Adrenal gland (tissue), 5 donors: ENCODE data around the gene NR3C1.

Source experiments
- POLR2A ChIP-seq, 2 donors: fragments of 450-650 bp; IDR thresholded peaks; one replicate each; pipeline ENCODE4 v1.6.1; 2017; ENCODE audit warnings: antibody characterized with exemption in 2 of 2, mild to moderate bottlenecking in 2 of 2, moderate library complexity in 1 of 2
- TF ChIP-seq, protein P1 (sequence below), 6 experiments: fragments of 450-650 bp in 4 of 6; fragments of 200-600 bp in 2 of 6; sonication (generic) in 1 of 6; IDR thresholded peaks; 1 replicate in 5 of 6; 2 replicates in 1 of 6; pipeline versions ENCODE4 v1.5.1 to v1.8.0; 2016 to 2021; ENCODE audit warnings: antibody characterized with exemption in 6 of 6, mild to moderate bottlenecking in 2 of 6, moderate library complexity in 1 of 6
- donor health status: DM: no; HTN: no; CAD: no.

DNA sequence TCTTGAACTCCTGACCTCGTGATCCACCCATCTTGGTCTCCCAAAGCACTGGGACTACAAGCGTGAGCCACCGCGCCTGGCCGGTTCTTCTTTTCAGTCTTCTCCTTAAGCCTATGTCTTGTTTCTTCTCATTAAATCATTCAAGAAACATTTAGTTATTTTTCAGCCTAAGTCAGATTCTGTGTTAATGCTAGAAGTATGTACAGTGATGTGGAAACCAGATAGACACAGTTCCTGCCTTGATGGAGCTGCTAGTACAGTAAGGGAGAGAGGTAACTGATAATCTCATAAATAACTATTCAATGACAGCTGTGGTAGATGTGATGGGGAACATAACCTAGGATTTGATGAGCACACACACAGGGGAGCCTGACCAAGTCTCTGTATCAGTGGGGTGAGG lies 46.3 kb upstream of the NR3C1 start:
- TF ChIP-seq, protein P1, sequence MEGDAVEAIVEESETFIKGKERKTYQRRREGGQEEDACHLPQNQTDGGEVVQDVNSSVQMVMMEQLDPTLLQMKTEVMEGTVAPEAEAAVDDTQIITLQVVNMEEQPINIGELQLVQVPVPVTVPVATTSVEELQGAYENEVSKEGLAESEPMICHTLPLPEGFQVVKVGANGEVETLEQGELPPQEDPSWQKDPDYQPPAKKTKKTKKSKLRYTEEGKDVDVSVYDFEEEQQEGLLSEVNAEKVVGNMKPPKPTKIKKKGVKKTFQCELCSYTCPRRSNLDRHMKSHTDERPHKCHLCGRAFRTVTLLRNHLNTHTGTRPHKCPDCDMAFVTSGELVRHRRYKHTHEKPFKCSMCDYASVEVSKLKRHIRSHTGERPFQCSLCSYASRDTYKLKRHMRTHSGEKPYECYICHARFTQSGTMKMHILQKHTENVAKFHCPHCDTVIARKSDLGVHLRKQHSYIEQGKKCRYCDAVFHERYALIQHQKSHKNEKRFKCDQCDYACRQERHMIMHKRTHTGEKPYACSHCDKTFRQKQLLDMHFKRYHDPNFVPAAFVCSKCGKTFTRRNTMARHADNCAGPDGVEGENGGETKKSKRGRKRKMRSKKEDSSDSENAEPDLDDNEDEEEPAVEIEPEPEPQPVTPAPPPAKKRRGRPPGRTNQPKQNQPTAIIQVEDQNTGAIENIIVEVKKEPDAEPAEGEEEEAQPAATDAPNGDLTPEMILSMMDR (IDR thresholded peaks at IDR 0.05), result no peak
- TF ChIP-seq POLR2A (IDR thresholded peaks at IDR 0.05), result no peak
